OCI-LY1 (cell line): ENCODE data around the gene ANKS1A.

Experiments
- EZH2 ChIP-seq: fragments of 200-600 bp; sonication (generic), shearing (Covaris generic); IDR thresholded peaks from 2 replicates; pipeline ENCODE4 v1.8.0; 2017; ENCODE audit warnings: borderline replicate concordance, mixed run types, mild to moderate bottlenecking, antibody characterized with exemption, low read length, moderate library complexity, mixed read lengths
- TF ChIP-seq, protein P1 (sequence below): fragments of 200-600 bp; sonication (generic), shearing (Covaris generic); IDR thresholded peaks from 2 replicates; pipeline ENCODE4 v1.5.1; 2017; ENCODE audit warnings: mild to moderate bottlenecking, antibody characterized with exemption, low read length, moderate library complexity, mixed read lengths

DNA sequence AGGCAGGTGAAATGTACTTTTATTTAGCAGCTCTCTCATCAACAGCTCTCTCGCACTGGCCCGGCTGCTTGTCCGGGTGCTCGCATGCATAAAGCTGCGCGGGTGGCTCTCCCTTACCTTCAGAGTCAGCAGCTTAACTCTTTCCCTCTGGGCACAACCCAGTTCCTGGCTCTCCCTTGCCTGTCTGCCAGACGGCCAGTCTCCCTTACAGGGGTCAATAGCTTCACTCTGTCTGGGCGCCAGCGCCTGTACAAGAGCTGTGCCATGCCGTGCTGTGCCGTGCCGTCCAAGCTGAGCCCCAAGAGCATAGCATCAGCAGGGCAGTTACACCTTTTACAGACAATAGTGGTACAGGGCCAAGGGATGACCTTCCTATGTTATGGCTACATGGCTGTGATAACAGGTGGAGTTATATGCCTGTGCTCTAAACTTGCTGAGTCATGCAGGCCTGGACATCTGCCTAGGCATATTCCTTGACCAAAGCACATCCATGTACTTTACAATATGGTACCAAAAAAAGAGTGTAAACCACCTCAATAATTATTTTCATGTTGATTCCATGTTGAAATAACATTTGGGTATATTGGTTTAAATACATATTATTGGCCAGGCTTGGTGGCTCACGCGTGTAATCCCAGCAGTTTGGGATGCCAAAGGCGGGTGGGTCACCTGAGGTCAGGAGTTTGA lies 49.2 kb upstream of the ANKS1A start:
- TF ChIP-seq, protein P1, sequence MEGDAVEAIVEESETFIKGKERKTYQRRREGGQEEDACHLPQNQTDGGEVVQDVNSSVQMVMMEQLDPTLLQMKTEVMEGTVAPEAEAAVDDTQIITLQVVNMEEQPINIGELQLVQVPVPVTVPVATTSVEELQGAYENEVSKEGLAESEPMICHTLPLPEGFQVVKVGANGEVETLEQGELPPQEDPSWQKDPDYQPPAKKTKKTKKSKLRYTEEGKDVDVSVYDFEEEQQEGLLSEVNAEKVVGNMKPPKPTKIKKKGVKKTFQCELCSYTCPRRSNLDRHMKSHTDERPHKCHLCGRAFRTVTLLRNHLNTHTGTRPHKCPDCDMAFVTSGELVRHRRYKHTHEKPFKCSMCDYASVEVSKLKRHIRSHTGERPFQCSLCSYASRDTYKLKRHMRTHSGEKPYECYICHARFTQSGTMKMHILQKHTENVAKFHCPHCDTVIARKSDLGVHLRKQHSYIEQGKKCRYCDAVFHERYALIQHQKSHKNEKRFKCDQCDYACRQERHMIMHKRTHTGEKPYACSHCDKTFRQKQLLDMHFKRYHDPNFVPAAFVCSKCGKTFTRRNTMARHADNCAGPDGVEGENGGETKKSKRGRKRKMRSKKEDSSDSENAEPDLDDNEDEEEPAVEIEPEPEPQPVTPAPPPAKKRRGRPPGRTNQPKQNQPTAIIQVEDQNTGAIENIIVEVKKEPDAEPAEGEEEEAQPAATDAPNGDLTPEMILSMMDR = no peak
- no peak for TF ChIP-seq EZH2
